ENCODE measurements around the gene LOXHD1.

LOXHD1 gene

GRCh38 chr18:46574000-46574742 is 82.8 kb downstream of the LOXHD1 start:
- DNase-seq (ENCODE audit: low read depth in 2 of 2), result no peak

- DNase-seq (ENCODE audit: low read depth in 2 of 2), result no peak
Measured at GRCh38 chr18:46573156-46573555, 83.9 kb downstream of the LOXHD1 start.

- DNase-seq (ENCODE audit: low read depth in 2 of 2), result no peak
Measured at GRCh38 chr18:46571756-46572155, 85.3 kb downstream of the LOXHD1 start.

DNA sequence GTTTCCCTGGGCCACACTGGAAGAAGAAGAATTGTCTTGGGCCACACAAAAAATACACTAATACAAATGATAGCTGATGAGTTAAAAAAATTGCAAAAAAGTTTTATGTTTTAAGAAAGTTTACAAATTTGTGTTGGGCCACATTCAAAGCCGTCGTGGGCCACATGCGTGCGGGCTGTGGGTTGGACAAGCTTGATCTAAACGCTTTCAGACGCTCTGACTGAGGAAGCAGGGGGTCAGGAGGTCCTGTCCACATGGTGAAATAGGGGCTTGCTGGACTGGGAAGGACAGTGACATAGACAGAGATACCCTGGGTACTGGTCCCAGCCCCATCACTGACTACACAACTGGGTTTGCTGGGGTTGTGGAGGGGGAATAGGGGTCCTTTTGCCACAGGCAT is 86.4 kb downstream of the LOXHD1 start:
- DNase-seq (ENCODE audit: low read depth in 2 of 2), result no peak

- no peak for DNase-seq (ENCODE audit: low read depth in 2 of 2)
Measured at GRCh38 chr18:46570134-46570533, 86.9 kb downstream of the LOXHD1 start.

DNA sequence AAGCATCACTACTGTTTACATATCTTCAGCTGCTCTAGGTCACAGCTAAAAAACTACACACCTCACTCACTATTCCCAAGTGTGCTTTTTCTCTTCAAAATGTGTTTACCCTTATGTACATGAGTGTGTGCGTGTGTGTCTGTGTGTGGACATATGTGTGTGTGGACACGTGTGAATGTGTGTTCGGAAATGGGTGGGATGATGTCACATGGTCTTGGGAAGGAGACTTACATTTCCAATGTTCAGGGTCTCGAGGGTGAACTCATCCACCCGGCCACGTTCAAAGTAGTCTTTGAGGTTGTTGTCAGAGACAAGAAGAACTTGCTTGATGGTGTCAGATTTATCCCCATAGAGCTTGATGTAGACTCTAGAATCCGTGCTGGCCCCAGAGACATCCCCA is 87.8 kb downstream of the LOXHD1 start:
- DNase-seq (ENCODE audit: low read depth in 2 of 2), result no peak

GRCh38 chr18:46567196-46567595 is 89.8 kb downstream of the LOXHD1 start:
- DNase-seq (ENCODE audit: low read depth in 2 of 2), result no peak

DNA sequence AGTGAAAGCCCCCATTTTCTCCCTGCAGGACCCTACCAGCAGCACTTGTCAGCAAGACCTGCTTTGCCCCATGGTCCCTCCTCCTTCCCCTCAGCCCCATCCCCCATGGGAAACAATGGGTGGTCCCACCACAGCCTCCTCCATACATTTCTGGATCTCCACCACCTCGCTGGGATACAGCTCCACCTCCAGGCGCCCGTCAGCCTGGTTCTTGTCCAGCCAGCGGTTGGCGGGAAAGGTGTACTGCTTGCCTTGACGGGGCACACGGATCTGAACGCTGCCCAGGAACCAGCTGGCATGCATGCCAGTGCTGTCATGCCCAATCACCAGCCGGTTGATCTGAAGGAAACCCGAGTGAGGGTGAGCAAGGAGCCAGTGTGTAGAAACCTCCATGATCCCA is 90.9 kb downstream of the LOXHD1 start:
- no peak for DNase-seq (ENCODE audit: low read depth in 2 of 2)

DNA sequence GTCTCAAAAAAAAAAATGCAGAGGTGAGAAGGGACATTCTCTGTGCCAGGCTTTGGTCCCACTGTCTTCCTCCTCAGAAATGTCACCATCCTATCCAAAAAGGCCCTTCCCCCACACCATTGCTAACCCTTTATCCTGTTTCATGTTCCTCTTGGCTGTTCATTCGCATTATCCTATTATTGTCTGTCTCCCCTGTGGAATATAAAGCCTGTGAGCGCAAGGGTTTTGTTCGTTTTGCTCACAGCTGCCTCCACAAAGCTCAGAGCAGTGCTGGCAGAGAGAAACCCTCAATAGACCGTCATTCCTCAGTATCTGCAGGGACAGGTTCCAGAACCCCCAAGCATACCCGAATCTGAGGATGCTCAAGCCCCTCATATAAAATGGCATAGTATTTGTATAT is 91.8 kb downstream of the LOXHD1 start:
- DNase-seq (ENCODE audit: low read depth in 2 of 2), result no peak

GRCh38 chr18:46563317-46563716 is 93.7 kb downstream of the LOXHD1 start:
- DNase-seq (ENCODE audit: low read depth in 2 of 2), result no peak

- no peak for DNase-seq (ENCODE audit: low read depth in 2 of 2)
Measured at GRCh38 chr18:46562674-46563192, 94.3 kb downstream of the LOXHD1 start.

DNA sequence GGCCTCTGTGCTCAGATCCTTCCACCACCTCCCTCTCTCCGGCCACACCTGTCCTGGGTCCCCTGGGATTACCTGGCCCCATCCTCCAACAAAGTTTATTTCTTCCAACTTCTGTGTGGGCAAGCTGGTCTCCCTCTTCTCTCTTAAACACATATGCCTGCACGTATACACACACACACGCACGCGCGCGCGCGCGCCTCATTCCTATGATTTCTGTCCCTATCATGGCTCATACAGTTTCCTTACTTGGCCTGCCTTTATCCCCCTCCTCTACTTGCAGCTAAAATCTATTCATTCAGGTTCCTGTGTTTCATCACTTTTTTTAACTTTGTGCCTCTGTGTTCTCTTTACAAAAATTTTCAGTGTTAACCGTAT is 96.4 kb downstream of the LOXHD1 start:
- DNase-seq (ENCODE audit: low read depth in 2 of 2), result no peak

DNA sequence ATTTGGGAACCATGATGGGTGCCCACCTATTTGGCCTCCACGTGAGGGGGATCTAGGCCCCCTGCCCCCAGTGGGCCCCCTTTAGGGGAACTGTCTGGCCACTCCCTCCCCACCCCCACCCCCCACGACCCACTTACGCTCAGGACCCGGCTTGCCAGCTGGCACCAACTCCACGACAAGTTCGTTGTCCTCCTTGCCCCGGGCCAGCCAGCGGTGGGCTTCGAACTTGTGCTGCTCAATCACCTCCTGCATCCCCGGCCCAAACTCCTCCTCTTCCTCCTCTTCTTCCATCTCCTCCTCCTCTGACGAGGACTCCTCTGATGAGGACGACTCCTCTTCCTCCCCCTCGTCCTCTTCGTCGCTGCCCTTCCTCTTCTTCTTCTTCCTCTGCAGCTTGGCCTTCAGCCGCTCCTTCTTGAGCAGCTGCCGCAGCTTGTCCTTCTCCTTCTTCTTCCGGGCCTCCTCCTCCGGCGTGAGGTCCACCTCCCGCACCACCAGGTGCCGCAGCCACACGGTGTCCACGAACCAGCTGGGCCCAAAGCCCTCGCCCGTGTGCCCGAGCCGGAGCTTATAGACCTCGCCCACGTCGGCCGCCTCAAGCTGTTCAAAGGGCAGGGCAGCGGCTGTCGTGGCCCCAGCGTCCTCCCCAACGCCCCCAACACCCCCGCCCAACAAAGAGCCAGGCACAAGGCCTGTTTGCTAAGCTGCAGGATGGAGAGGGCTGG is 96.9 kb downstream of the LOXHD1 start:
- no peak for DNase-seq (ENCODE audit: low read depth in 2 of 2)

GRCh38 chr18:46559296-46559695 is 97.7 kb downstream of the LOXHD1 start:
- no peak for DNase-seq (ENCODE audit: low read depth in 2 of 2)

DNA sequence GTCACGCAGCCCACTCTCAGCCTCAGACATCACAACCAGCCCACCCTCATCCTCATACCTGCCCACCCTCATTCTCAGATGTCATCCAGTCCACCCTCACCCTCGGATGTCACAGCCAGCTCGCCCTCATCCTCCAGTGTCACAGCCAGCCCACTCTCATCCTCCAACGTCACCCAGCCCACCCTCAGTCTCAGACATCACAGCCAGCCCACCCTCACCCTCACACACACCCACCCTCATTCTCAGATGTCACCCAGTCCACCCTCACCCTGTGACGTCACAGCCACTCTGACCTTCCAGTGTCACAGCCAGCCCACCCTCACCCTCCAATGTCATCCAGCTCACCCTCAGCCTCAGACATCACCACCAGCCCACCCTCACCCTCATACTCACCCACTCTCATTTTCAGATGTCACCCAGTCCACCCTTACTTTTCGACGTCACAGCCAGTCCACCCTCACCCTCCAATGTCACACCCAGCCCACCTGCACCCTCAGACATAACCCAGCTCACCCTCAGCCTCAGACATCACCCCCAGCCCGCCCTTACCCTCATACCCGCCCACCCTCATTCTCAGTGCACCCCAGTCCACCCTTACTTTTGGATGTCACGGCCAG is 100.3 kb downstream of the LOXHD1 start:
- DNase-seq (ENCODE audit: low read depth in 2 of 2), result no peak

DNA sequence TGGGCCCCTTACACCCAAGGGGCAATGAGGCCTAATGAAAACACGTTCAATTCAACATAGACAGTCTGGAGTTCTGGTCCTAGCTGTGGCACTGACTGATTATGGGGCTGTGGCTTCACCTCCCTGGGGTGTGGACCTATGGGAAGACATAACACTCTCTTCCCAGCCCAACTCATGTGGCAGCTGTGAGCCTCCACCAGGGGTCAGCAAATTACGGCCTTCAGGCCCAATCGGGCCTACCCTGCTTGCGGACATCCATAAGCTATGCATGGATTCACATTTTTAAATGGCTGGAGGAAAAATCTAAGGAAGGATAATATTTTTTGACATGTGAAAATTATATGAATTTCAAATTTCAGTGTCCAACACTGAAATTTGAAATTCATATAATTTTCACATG is 101.3 kb downstream of the LOXHD1 start:
- no peak for DNase-seq (ENCODE audit: low read depth in 2 of 2)

DNA sequence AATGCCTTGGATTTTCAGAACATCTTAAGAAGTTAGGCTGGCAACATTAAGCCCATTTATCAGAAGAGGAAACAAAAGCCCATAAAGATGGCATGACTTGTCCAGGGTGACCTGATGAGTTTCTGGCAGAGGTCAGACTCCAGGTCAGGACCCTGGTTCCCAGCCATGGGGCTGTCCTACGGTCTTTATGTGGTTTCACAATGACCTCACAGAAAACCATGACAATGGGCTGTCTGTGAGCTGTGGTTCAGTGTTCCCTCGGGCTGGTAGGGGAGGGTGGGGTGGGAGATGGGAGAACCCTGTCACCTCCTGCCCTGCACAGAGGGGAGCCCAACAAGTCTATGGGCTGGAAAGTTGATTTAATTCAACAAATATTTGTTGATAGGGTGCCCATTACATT is 101.8 kb downstream of the LOXHD1 start:
- no peak for DNase-seq (ENCODE audit: low read depth in 2 of 2)

- no peak for DNase-seq (ENCODE audit: low read depth in 2 of 2)
Measured at GRCh38 chr18:46554406-46555080, 102.5 kb downstream of the LOXHD1 start.

- no peak for DNase-seq (ENCODE audit: low read depth in 2 of 2)
Measured at GRCh38 chr18:46550609-46551008, 106.4 kb downstream of the LOXHD1 start.

GRCh38 chr18:46547520-46547919 is 109.5 kb downstream of the LOXHD1 start:
- no peak for DNase-seq (ENCODE audit: low read depth in 2 of 2)

DNA sequence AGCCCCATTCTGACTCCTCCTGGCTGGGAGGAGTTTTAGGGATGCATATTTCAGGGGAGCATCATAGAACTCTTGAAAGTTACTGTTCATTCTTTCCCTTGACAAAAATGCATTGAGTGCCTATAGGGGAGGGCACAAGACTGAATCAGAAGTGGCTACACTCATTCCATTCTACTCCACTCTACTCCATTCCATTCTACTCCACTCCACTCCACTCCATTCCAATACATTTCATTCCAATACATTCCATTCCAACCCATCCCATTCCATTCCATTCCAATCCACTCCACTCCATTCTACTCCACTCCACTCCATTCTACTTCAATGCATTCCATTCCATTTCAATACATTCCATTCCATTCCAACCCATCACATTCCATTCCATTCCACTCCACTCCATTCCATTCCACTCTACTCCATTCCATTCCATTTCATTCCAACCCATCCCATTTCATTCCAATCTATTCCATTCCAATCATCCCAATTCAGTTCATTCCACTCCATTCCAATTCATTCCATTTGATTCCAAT is 110.8 kb downstream of the LOXHD1 start:
- DNase-seq (ENCODE audit: low read depth in 2 of 2), result no peak

DNA sequence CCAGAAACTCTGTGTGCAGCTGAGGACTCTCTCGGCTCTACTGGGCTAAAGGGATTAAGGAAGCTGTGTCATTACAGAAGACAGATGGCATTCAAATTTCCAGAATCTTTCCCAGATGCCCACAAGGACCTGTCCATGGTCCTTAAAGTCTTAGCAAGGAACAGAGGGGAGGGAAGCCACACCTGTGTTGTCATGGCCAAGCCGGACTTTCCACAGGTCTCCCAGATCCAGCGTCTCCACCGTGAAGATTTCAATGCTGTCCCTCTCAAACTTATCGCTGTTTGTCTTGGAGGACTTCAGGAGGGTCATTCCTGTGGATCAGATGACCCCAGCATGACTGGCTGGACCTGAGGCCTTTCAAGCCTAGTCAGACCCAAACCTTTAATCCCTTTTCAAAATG is 114.5 kb downstream of the LOXHD1 start:
- no peak for DNase-seq (ENCODE audit: low read depth in 2 of 2)

Data from activated CD4-positive, alpha-beta T cell treated with anti-CD3 and anti-CD28 coated beads for 24 hours (primary cell).